GM12878 (cell line): ENCODE data around the gene METTL15. TPM values are rescaled to one million over a fixed set of nuclear protein-coding genes. Genes with fewer than 3 reads are reported as not detected.

Experiments used
- ATAC-seq: fragments of 200-7000 bp; cut with Tn5 transposase; 3 replicates; pipeline ENCODE4 v1.9.1; 2020; ENCODE audit warnings: mild to moderate bottlenecking, moderate library complexity
- BruUV-seq: library from RNA; stranded (reverse); fragments of 400-500 nt; replicated peaks from 2 replicates; lab custom pipeline; 2021; lab: Mats Ljungman, UMichigan
- CTCF ChIA-PET: fragments of 300-600 bp; sonication (Branson Sonifier 250); formaldehyde crosslinking; extraction: SDS; loops from one replicate; lab custom pipeline; 2021; ENCODE audit warnings: inconsistent platforms; lab: Yijun Ruan, JAX
- POLR2A ChIA-PET: fragments of 350-600 bp; formaldehyde crosslinking; extraction: SDS; loops from one replicate; lab custom pipeline; 2021; ENCODE audit warnings: inconsistent platforms; lab: Charles Lee
- RAD21 ChIA-PET: fragments of 300-600 bp; sonication (Branson Sonifier 250); formaldehyde crosslinking; loops from one replicate; lab custom pipeline; 2023; ENCODE audit warnings: antibody characterized with exemption; ENCODE audit not compliant: unreplicated experiment; lab: Charles Lee
- SMC1A ChIA-PET: fragments of 300-600 bp; sonication (Branson Sonifier 250); formaldehyde crosslinking; loops from one replicate; lab custom pipeline; 2023; ENCODE audit not compliant: unreplicated experiment, uncharacterized antibody; lab: Charles Lee
- DNase-seq: peaks from one replicate; pipeline ENCODE4 v3.0.0-alpha.2; 2011; ENCODE audit warnings: low read depth, low spot score
- FAIRE-seq: peaks from 3 replicates; lab custom pipeline; 2011; peaks lifted over from hg19 to GRCh38; lab: Jason Lieb, UNC
- H2AFZ ChIP-seq: 2 replicates; pipeline ENCODE4 v1.6.0; 2011; ENCODE audit warnings: low read depth, low read length, control low read depth; ENCODE audit not compliant: control insufficient read depth
- H3K27ac ChIP-seq: 2 replicates; pipeline ENCODE4 v1.5.1; 2011; ENCODE audit warnings: control low read depth; ENCODE audit not compliant: control insufficient read depth, insufficient read depth
- H3K27me3 ChIP-seq, 2 experiments: replicated peaks in 1 of 2; 2 replicates each; pipeline versions ENCODE4 v1.6.0 to v1.6.1; 2011; ENCODE audit warnings: low read length in 1 of 2; ENCODE audit not compliant: control insufficient read depth in 2 of 2, insufficient read depth in 2 of 2
- H3K36me3 ChIP-seq, 2 experiments: 2 replicates each; pipeline ENCODE4 v1.5.1; 2011; ENCODE audit warnings: low read length in 1 of 2; ENCODE audit not compliant: control insufficient read depth in 2 of 2, insufficient read depth in 2 of 2
- H3K4me1 ChIP-seq: 2 replicates; pipeline ENCODE4 v1.6.1; 2011; ENCODE audit warnings: mild to moderate bottlenecking, low read length, moderate library complexity, mixed read lengths; ENCODE audit not compliant: control insufficient read depth, insufficient read depth
- H3K4me2 ChIP-seq: 2 replicates; pipeline ENCODE4 v1.6.0; 2011; ENCODE audit warnings: control low read depth; ENCODE audit not compliant: control insufficient read depth, insufficient read depth
- H3K4me3 ChIP-seq: fragments of 200-600 bp; sonication (generic); 2 replicates; pipeline ENCODE4 v1.5.1; 2016
- H3K79me2 ChIP-seq: 2 replicates; pipeline ENCODE4 v1.6.0; 2011; ENCODE audit warnings: low read length; ENCODE audit not compliant: control insufficient read depth, insufficient read depth
- H3K9ac ChIP-seq: 2 replicates; pipeline ENCODE4 v1.8.0; 2011; ENCODE audit warnings: low read length, control low read depth, mixed read lengths; ENCODE audit not compliant: control insufficient read depth, insufficient read depth
- H3K9me3 ChIP-seq: replicated peaks from 3 replicates; pipeline ENCODE4 v1.5.1; 2011; ENCODE audit warnings: mild to moderate bottlenecking, low read length; ENCODE audit not compliant: control insufficient read depth, insufficient read depth
- H4K20me1 ChIP-seq: 2 replicates; pipeline ENCODE4 v1.6.0; 2011; ENCODE audit not compliant: control insufficient read depth, insufficient read depth
- BCL3 ChIP-seq: IDR thresholded peaks from 2 replicates; pipeline ENCODE4 v1.6.1; 2011; ENCODE audit warnings: borderline replicate concordance, low read depth, mild to moderate bottlenecking, moderate library complexity, low read length; ENCODE audit not compliant: insufficient read depth, poor library complexity, severe bottlenecking
- FOXK2 ChIP-seq: fragments of 450-650 bp; IDR thresholded peaks from 2 replicates; pipeline ENCODE4 v1.6.1; 2017; ENCODE audit warnings: mild to moderate bottlenecking, moderate library complexity
- IKZF2 ChIP-seq, 2 experiments: fragments of 450-650 bp; IDR thresholded peaks; 2 replicates each; pipeline ENCODE4 v1.6.1; 2017; ENCODE audit warnings: mild to moderate bottlenecking in 2 of 2, moderate library complexity in 2 of 2
- NBN ChIP-seq: fragments of 450-650 bp; IDR thresholded peaks from 2 replicates; pipeline ENCODE4 v1.6.1; 2016
- NR2C1 ChIP-seq: fragments of 450-650 bp; IDR thresholded peaks from 2 replicates; pipeline ENCODE4 v1.6.1; 2017; ENCODE audit warnings: antibody characterized with exemption, mild to moderate bottlenecking, moderate library complexity
- TARDBP ChIP-seq: IDR thresholded peaks from 2 replicates; pipeline ENCODE4 v1.6.1; 2016; ENCODE audit warnings: borderline replicate concordance
- WGBS: methylation state at CpG from one replicate; pipeline ENCODE4 v1.1.6; 2016; ENCODE audit warnings: low lambda C conversion rate; ENCODE audit not compliant: insufficient replicate concordance, insufficient coverage; ENCODE audit errors: missing lambda C conversion rate; 5-methylcytosine and 5-hydroxymethylcytosine counted together
- in situ Hi-C: fragments of 300-500 bp; cut with MboI; formaldehyde crosslinking; loops from 9 replicates; pipeline ENCODE4 v1.14.3; 2018; ENCODE audit warnings: mixed read lengths
- intact Hi-C: fragments of 100-400 bp; cut with micrococcal nuclease; formaldehyde crosslinking; loops from one replicate; pipeline ENCODE4 v1.14.2; 2022; ENCODE audit not compliant: unreplicated experiment
- polyA plus RNA-seq, 11 experiments: library from polyadenylated mRNA; depleted of rRNA in 4 of 11; unstranded in 6 of 11; stranded (reverse) in 5 of 11; fragments of >200 nt; fragmentation: Nextera tagmentation in 4 of 11; fragmentation: Illumina TruSeq in 1 of 11; extraction: Ambion mirVana in 4 of 11; extraction: Trizol in 1 of 11; gene quantifications; 1 replicate in 1 of 11; 2 replicates in 10 of 11; pipeline versions ENCODE4 v1.2.1 to v1.2.3, GENCODE V29; 2011 to 2016; ENCODE audit warnings: inconsistent platforms in 2 of 11, missing spikeins in 2 of 11, low read depth in 1 of 11
- total RNA-seq, 4 experiments: library from RNA; depleted of rRNA in 3 of 4; stranded (reverse); fragments of >200 nt in 3 of 4; fragmentation: Illumina TruSeq in 1 of 4; extraction: Trizol in 1 of 4; gene quantifications; 2 replicates each; pipeline versions ENCODE4 v1.2.1 to v1.2.3, GENCODE V29; 2013 to 2021
- TF ChIP-seq, protein P1 (sequence below): IDR thresholded peaks from 2 replicates; pipeline ENCODE4 v1.6.1; 2011; ENCODE audit warnings: borderline replicate concordance, low read depth, mild to moderate bottlenecking, moderate library complexity, mixed read lengths, low read length; ENCODE audit not compliant: insufficient read depth; ENCODE audit errors: extremely low read length

Gene METTL15
- total and polyA plus RNA-seq, 10 of the 15 experiments (the other 5 are each of a cell fraction or from before 2014, with no cell fraction given) = 7.9 to 16.9 (median 14.4) TPM

DNA sequence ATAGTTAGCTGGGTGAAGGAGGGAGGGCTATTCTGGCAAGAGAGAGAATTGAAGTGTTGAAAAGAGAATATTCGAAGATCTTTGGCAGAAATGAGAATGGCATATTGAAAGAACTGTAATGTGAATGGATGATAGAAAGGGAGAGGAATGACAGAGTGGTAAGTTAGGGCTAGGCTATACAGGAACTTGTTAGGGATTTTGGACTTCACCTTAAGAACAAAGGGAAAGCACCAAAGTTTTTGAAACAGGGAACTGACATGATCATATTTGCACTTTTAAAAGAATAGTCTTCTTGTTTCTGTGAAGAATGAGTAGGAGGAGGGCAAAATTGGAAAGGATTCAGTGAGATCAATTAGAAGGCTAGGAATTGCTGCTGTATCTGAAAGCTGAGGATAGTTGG is 119.3 kb downstream of the METTL15 start:
- Histone ChIP-seq H3K4me3 (no peak overlapping the region), H3K27ac (no peak overlapping the region), H3K27me3 (no peaks in the 10 kb centered on the region), H3K79me2 (no peaks in the 10 kb centered on the region), H3K9me3 (no peaks in the 10 kb centered on the region; the same call in 1 of the 3 replicates), H3K4me2 (no peak overlapping the region), H2AFZ (no peak overlapping the region), H3K9ac (no peak overlapping the region), H4K20me1 (no peaks in the 10 kb centered on the region), H3K4me1 (no peaks in the 10 kb centered on the region), H3K36me3 (no peaks in the 10 kb centered on the region)
- intact Hi-C loops (no loop called here), in situ Hi-C loops (no loop called here)
- POLR2A ChIA-PET = no interaction called here
- SMC1A ChIA-PET = no interaction called here
- WGBS = 100% methylated on average over 1 of the region's 1 CpG
- DNase-seq = no peak
- BruUV-seq = no TSS peak
- peak; percentile 48 for ATAC-seq
- no peak for TF ChIP-seq NR2C1
- TF ChIP-seq FOXK2 = no peak
- TF ChIP-seq, protein P1, sequence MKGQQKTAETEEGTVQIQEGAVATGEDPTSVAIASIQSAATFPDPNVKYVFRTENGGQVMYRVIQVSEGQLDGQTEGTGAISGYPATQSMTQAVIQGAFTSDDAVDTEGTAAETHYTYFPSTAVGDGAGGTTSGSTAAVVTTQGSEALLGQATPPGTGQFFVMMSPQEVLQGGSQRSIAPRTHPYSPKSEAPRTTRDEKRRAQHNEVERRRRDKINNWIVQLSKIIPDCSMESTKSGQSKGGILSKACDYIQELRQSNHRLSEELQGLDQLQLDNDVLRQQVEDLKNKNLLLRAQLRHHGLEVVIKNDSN = no peak
- no peak for TF ChIP-seq TARDBP
- no peak for TF ChIP-seq NBN
- peak in 1 of 2 experiments; percentile 36; a peak in 1 of 4 replicates for TF ChIP-seq IKZF2 (IDR thresholded peaks at IDR 0.05)
- no peak for TF ChIP-seq BCL3
- no peak for FAIRE-seq
- CTCF ChIA-PET = no interaction called here
- RAD21 ChIA-PET = no interaction called here
